Measurements from ENCODE around the gene APOA4. TPM values are rescaled to one million over a fixed set of nuclear protein-coding genes. Genes with fewer than 3 reads are reported as not detected.
A peak's percentile ranks its signal among the peaks of the same experiment; 100 is the strongest.

APOA4 gene
- total RNA-seq, 1 experiment from 2014 or later: 3.3 TPM

- Histone ChIP-seq H3K36me3 (ENCODE audit: control insufficient read depth, insufficient read depth, low read length) (no peaks in the 10 kb centered on the region), H3K9me3 (peaks cover 7% of the 10 kb centered on the region), H3K4me1 (peaks cover 41% of the 10 kb centered on the region), H3K4me3 (ENCODE audit: low read depth, low read length) (no peak overlapping the region), H3K27me3 (replicated peaks; ENCODE audit: control insufficient read depth, insufficient read depth, low read length) (no peaks in the 10 kb centered on the region)
- Mint-ChIP-seq H3K4me1 (ENCODE audit: low read depth, unreplicated experiment) (peaks cover 21% of the 10 kb centered on the region), H3K9me3 (ENCODE audit: unreplicated experiment) (peaks cover 14% of the 10 kb centered on the region), H3K27me3 (ENCODE audit: insufficient read depth, unreplicated experiment) (no peaks in the 10 kb centered on the region), H3K27ac (ENCODE audit: unreplicated experiment) (peak overlapping the region; percentile 21), H3K4me3 (ENCODE audit: unreplicated experiment) (no peak overlapping the region), H3K36me3 (ENCODE audit: insufficient read depth, unreplicated experiment) (no peaks in the 10 kb centered on the region)
- ChIA-PET POLR2A (no interaction called here), CTCF (no interaction called here)
- no TSS peak for BruUV-seq (replicated peaks)
- TF ChIP-seq CTCF (IDR thresholded peaks at IDR 0.05; ENCODE audit: insufficient read depth in 1 of 2, low read depth in 1 of 2, low read length in 1 of 2, severe bottlenecking in 1 of 2, unreplicated experiment in 1 of 2): no peak
- no peak for DNase-seq
- intact Hi-C loops (cut with micrococcal nuclease; ENCODE audit: unreplicated experiment): no loop called here
Observed at GRCh38 chr11:116796548-116796947, 26.6 kb downstream of the APOA4 start.

GRCh38 chr11:116794851-116795250 is 28.3 kb downstream of the APOA4 start:
- Histone ChIP-seq H3K27me3 (replicated peaks; ENCODE audit: control insufficient read depth, insufficient read depth, low read length) (no peaks in the 10 kb centered on the region), H3K4me3 (ENCODE audit: low read depth, low read length) (no peak overlapping the region), H3K36me3 (ENCODE audit: control insufficient read depth, insufficient read depth, low read length) (no peaks in the 10 kb centered on the region), H3K4me1 (peaks cover 44% of the 10 kb centered on the region), H3K9me3 (peaks cover 7% of the 10 kb centered on the region)
- BruUV-seq (replicated peaks): no TSS peak
- ChIA-PET CTCF (no interaction called here), POLR2A (interaction anchor here (0.7 kb wide), 1 partner anchor 63 kb away, joined by 3 read pairs; no protein-coding TSS in a partner anchor)
- no peak overlapping the region for H3K27ac Mint-ChIP-seq (ENCODE audit: unreplicated experiment)
- H3K4me1 Mint-ChIP-seq (ENCODE audit: low read depth, unreplicated experiment): peaks cover 16% of the 10 kb centered on the region
- H3K4me3 Mint-ChIP-seq (ENCODE audit: unreplicated experiment): no peak overlapping the region
- H3K36me3 Mint-ChIP-seq (ENCODE audit: insufficient read depth, unreplicated experiment): no peaks in the 10 kb centered on the region
- DNase-seq: no peak
- no peak for TF ChIP-seq CTCF (IDR thresholded peaks at IDR 0.05; ENCODE audit: insufficient read depth in 1 of 2, low read depth in 1 of 2, low read length in 1 of 2, severe bottlenecking in 1 of 2, unreplicated experiment in 1 of 2)
- no peaks in the 10 kb centered on the region for H3K27me3 Mint-ChIP-seq (ENCODE audit: insufficient read depth, unreplicated experiment)
- intact Hi-C loops (cut with micrococcal nuclease; ENCODE audit: unreplicated experiment): no loop called here
- H3K9me3 Mint-ChIP-seq (ENCODE audit: unreplicated experiment): peaks cover 14% of the 10 kb centered on the region

DNA sequence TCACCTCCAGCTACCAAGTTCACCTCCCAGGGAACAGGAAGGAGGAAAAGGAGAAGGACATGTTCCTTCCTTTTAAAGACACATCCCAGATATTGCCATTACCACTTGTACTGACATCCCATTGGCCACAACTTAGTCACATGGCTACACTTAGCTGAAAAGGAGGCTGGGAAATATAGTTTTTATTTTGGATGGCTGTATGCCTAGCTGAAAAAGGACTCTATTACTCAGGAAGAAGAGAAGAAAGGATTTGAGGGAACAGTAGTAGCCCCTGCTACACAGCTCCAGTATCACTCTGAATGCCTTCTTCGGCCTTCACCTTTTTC is 29.4 kb downstream of the APOA4 start:
- no peak overlapping the region for H3K27ac Mint-ChIP-seq (ENCODE audit: unreplicated experiment)
- TF ChIP-seq CTCF (IDR thresholded peaks at IDR 0.05; ENCODE audit: insufficient read depth in 1 of 2, low read depth in 1 of 2, low read length in 1 of 2, severe bottlenecking in 1 of 2, unreplicated experiment in 1 of 2): no peak
- H3K27me3 Mint-ChIP-seq (ENCODE audit: insufficient read depth, unreplicated experiment): no peaks in the 10 kb centered on the region
- H3K36me3 Mint-ChIP-seq (ENCODE audit: insufficient read depth, unreplicated experiment): no peaks in the 10 kb centered on the region
- intact Hi-C loops (cut with micrococcal nuclease; ENCODE audit: unreplicated experiment): no loop called here
- BruUV-seq (replicated peaks): no TSS peak
- Histone ChIP-seq H3K9me3 (peaks cover 7% of the 10 kb centered on the region), H3K4me3 (ENCODE audit: low read depth, low read length) (no peak overlapping the region), H3K27me3 (replicated peaks; ENCODE audit: control insufficient read depth, insufficient read depth, low read length) (no peaks in the 10 kb centered on the region), H3K4me1 (peaks cover 49% of the 10 kb centered on the region), H3K36me3 (ENCODE audit: control insufficient read depth, insufficient read depth, low read length) (no peaks in the 10 kb centered on the region)
- CTCF ChIA-PET: interaction anchor here (0.6 to 5.5 kb wide), 7 partner anchors 14 to 44 kb away, joined by 3 to 52 read pairs (median 4); partner anchors contain the start of genes APOA1 and APOC3
- DNase-seq: peak in 1 of 2 experiments; percentile 24
- peaks cover 14% of the 10 kb centered on the region for H3K9me3 Mint-ChIP-seq (ENCODE audit: unreplicated experiment)
- peaks cover 27% of the 10 kb centered on the region for H3K4me1 Mint-ChIP-seq (ENCODE audit: low read depth, unreplicated experiment)
- H3K4me3 Mint-ChIP-seq (ENCODE audit: unreplicated experiment): no peak overlapping the region
- POLR2A ChIA-PET: interaction anchor here (0.5 to 0.9 kb wide), 2 partner anchors 22 to 580 kb away, joined by 3 read pairs; no protein-coding TSS in a partner anchor

All from Caco-2 (cell line).